KBM-7 (cell line): Measurements from ENCODE around the gene AKT2.

ENCODE experiments used
- DNase-seq: peaks from one replicate; pipeline ENCODE4 v3.0.0-alpha.2; 2015
- in situ Hi-C: fragments of 300-500 bp; cut with MboI; formaldehyde crosslinking; loops from 2 replicates; pipeline ENCODE4 v1.14.3; 2020; ENCODE audit warnings: low sequenced_read_pairs, low pct_unique_long_range_greater_than_20kb, mixed read lengths

The AKT2 gene

GRCh38 chr19:40241125-40241808 lies 43.9 kb downstream of the AKT2 start:
- in situ Hi-C loops = no loop called here
- no peak for DNase-seq

- in situ Hi-C loops = no loop called here
- no peak for DNase-seq
Measured at GRCh38 chr19:40240332-40240731, 44.8 kb downstream of the AKT2 start.

DNA sequence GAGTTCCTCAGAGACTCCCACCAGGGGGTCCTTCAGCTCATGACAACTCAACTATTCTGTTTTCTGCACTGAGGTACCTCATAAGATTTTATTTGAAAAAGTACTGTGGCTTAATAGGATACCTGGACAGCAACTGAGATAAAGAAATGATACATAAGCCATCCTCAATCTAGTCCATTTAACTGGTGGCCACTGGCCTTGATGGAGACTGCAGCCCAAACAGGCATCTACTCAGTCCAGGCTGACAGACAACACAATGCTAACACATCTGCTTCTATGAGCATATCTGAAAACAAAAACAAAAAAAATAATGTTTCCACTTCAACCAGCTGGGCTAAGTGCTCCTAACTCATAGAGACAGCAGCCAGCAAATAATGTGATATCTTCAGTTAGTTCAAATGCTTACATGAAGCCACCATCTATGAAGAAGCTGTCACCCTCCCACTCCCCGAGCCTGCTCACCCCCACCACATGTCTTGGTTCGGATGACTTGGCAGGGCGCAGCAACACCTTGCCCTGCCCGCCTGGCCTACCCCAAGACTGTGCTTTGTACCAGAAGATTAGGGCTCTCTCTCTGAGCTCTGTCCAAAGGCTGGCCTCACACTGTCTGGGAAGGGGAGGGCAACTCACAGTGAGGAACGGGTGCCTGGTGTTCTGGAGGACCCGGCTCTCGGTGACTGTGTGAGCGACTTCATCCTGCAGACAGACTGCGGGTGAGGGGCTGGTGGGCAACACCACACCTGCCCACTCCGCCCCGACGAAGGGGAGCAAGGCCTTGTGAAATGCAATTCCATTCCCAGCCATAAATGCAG lies 45.5 kb downstream of the AKT2 start:
- in situ Hi-C loops = no loop called here

GRCh38 chr19:40238775-40239174 lies 46.4 kb downstream of the AKT2 start:
- in situ Hi-C loops = no loop called here
- no peak for DNase-seq

More for the DNA sequence above, 45.5 kb downstream of the AKT2 start:
- DNase-seq = no peak

- in situ Hi-C loops = no loop called here
- DNase-seq = no peak
Measured at GRCh38 chr19:40237791-40238190, 47.4 kb downstream of the AKT2 start.

- in situ Hi-C loops = no loop called here
- DNase-seq = no peak
Measured at GRCh38 chr19:40236366-40236765, 48.8 kb downstream of the AKT2 start.

DNA sequence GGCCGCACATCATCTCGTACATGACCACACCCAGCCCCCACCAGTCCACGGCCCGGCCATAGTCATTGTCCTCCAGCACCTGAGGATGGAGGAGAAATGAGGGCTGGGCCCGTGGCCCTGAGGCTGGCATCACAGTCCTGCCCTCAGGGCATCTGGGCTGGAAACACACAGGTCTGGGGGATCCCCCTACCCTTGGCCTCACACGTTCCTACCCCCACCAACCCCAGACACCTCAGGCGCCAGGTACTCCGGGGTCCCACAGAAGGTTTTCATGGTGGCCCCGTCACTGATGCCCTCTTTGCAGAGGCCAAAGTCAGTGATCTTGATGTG lies 49.2 kb downstream of the AKT2 start:
- in situ Hi-C loops = no loop called here
- DNase-seq = no peak

- in situ Hi-C loops = no loop called here
- no peak for DNase-seq
Measured at GRCh38 chr19:40235238-40236025, 49.7 kb downstream of the AKT2 start.

DNA sequence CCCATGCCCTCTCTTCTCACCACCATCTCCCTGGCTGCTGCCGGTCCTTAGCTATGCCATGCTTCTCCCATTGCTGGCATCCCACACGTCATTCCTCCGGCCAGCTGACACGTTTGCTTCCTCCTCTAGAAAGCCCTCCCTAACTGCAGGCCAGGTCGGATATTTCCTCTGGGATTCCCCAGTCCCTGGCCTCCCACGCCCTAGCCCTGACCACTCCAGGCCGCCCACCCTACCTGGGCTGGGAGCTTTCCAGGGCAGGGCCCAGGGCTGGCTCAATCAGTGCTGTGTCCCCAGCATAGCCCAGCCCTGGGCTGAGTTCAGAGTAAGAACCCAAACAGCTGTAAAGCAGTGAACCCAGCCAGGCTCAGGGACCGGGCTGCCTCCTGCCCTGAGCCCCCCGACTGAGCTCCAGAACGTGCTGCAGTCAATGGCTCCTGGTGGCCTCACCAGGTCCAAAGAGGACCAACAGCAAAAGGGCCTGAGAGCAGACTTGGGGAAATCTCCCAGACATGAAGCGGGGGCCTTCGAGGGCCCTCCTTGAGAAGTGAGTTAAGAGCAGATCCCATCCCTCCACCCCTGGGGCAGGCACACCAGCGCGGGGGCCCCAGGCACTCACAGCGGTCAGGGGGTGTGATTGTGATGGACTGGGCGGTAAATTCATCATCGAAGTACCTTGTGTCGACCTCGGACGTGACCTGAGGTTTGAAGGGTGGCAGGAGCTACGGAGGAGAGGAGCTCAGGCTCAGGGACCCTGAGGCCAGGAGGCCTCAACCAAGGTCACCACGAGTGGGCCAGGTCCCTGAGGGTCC lies 50.5 kb downstream of the AKT2 start:
- no peak for DNase-seq
- in situ Hi-C loops = no loop called here

DNA sequence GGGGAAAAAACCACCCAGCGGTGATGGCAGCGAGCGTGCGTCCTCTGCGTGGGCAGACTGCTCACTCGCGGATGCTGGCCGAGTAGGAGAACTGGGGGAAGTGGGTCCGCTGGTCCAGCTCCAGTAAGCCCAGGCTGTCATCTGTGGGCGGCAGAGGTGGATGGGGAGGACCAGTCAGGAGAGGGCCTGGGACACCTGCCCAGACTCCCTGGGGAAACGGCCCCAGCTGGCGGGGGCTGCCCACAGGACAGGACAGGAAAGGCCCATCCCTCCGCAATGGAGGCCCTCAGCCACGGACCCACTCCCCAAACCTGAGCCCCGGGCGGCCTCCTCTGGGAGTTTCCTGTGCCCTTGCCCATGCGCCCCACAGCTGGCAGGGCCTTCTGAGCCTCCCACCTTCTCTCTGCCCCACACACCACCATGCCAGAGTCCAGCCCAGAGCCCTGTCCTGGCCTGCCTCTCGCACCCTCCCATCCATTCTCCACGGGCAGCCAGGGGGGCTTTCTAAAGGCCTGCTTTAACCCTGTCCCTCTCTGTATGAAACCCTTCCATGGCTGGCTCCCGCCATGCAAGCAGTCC lies 51.2 kb downstream of the AKT2 start:
- in situ Hi-C loops = no loop called here
- DNase-seq = no peak

DNA sequence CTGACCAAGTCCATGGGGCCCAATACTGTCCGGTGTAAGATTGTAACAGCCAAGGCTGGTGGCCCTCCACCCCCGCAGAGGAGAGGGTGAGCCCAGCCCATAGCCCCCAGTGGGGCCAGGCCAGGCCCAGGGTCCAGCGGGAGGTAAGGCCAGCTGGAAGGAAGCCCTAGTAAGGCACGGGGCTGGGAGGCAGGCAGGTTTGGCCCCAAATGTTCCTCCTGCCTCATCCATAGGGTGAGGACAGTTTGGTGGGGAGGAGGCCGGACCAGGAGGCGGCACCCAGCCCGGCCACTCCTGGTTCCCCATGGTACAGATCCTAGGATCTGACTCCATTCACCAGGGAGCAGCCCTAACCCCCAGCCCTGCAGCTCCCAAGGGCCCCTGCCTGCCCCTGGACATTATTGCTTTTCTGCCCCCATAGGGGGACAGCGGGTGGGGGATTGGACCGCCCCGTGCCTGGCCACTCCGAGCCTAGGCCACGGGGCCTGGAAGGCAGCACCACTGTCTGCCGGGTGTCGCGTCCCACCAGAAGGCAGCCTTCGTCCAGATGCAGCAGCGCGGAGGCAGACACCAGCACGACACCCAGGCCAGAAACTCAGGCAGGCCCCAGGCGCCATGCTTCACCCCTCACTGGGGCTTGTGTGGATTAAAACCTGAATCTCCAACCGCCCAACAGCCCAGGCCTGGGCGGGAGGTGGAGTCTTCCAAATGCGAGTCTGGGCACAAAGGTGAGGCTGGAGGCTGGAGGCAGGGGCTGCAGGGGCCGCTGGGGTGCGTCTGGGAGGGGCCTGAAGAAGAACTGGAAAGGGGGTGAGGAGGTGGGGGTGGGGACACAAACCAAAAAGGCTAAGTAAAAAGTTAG lies 52.0 kb downstream of the AKT2 start:
- no peak for DNase-seq
- in situ Hi-C loops = no loop called here

DNA sequence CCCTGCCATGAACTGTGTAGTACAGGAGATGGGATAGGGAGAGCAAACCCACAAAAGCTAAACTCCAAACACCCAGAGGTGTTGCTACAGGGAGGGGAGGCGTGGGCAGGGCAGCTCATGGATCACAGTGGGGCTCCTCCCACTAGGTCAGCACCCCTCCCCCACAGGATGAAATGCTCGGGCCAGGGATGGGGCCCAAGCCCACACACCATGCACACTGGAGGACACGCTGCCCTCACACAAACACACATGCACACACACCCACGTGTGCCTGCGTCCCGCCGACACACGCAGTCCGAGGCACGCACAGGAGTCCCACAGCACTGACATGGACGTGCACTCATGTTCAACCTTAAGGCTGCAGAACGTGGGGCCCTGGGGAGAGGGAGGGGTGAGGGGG lies 52.7 kb downstream of the AKT2 start:
- DNase-seq = no peak
- in situ Hi-C loops = no loop called here

DNA sequence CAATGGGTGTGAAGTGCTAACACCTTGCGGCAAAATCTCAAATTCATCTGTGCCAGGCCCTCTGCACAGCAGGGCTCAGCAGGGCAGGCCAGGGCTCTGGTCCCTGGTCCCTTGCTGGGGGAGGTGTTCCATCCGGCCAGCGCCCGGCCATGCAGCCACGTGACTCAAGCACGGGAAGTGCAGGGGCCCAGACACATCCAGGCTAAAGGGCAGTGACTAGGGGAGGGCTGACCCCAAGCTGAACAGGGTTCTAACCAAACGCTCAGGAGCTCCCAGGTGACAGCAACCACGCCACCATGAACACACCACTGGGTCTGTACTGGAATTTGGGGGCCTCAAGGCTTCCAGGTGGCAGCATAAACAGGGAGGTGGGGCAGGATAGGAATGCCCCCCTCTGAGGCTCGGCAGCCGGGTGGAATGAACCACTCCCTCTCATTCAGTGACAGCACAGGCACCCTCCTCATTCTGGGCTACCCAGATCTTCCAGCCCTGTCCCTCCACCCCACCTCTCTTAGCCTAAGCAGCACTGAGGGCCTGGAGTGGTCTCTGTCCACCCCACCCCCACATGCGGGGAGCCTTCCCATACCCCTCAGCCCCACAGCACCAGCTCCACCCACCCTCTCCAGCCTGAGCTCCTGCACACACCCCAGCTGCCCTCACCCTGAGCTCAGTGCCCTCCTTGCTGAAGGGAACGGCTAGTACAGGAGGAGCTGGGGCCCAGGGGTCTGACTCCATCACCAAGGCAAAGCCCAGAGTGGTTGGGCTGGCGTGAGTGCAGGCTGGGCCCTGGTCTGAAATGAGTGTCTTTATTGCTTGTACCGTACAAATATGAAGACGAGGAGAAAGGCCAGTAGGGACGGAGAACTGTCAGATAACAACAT lies 53.4 kb downstream of the AKT2 start:
- in situ Hi-C loops = no loop called here
- DNase-seq = no peak

DNA sequence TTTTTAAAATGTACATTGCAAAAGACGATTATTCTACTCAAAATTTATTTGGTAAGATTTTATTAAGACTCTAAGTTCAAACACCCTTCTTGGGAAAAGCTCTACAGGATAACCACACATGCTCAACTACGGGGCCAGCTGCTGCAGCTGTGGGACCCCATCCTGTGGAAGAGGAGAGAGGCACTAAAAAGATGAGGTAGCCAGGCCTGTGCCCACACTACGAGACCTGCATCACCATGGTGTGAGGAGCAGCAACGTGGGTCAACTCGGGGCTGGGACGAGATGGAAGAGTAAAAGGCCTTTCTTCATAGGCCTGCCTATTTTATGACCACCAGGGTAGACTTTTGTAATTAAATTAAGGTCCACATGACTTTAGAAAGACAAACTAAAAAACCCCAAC lies 54.1 kb downstream of the AKT2 start:
- no peak for DNase-seq
- in situ Hi-C loops = no loop called here

GRCh38 chr19:40229926-40230417 lies 55.2 kb downstream of the AKT2 start:
- in situ Hi-C loops = no loop called here
- no peak for DNase-seq

GRCh38 chr19:40229484-40229883 lies 55.7 kb downstream of the AKT2 start:
- in situ Hi-C loops = no loop called here
- peak; percentile 11 for DNase-seq

DNA sequence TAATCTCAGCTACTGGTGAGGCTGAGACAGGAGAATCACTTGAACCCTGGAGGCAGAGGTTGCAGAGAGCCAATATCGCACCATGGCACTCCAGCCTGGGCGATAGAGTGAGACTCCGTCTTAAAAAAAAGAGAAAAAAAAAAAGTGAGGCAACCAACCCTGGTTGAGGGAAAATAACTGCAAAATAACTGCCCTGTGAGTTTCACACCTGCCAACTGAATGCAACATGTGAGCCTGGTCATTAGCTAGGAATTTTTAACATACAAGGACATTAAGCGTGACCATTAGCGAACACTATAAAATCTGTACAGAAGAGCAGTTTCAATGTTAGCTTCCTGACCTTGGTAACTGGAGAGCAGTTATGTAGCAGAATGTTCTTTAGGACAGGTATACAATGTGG lies 56.3 kb downstream of the AKT2 start:
- in situ Hi-C loops = no loop called here
- no peak for DNase-seq
